Trophoblast cell (in vitro differentiated cells and primary cell): ENCODE measurements around the gene MUC5B.

Source experiments
- DNase-seq, 2 donors: peaks; one replicate each; pipeline ENCODE4 v3.0.0-alpha.2; 2016
- H2AFZ ChIP-seq: 2 replicates; pipeline ENCODE4 v1.6.1; 2013; ENCODE audit warnings: low read length, moderate library complexity, mild to moderate bottlenecking; ENCODE audit not compliant: insufficient read depth, poor library complexity
- H2AK5ac ChIP-seq: 2 replicates; pipeline ENCODE4 v1.6.1; 2013; ENCODE audit warnings: mild to moderate bottlenecking, low read length
- H2BK120ac ChIP-seq: 2 replicates; pipeline ENCODE4 v1.6.1; 2013; ENCODE audit warnings: low read length, mild to moderate bottlenecking, moderate library complexity; ENCODE audit not compliant: insufficient read depth, poor library complexity
- H2BK12ac ChIP-seq: 2 replicates; pipeline ENCODE4 v1.6.1; 2013; ENCODE audit warnings: mild to moderate bottlenecking, low read length, moderate library complexity
- H2BK5ac ChIP-seq: 2 replicates; pipeline ENCODE4 v1.6.1; 2013; ENCODE audit warnings: low read length, low read depth, moderate library complexity, mild to moderate bottlenecking; ENCODE audit not compliant: poor library complexity
- H3K14ac ChIP-seq: 2 replicates; pipeline ENCODE4 v1.6.1; 2013; ENCODE audit warnings: mild to moderate bottlenecking, low read length
- H3K18ac ChIP-seq: 2 replicates; pipeline ENCODE4 v1.6.1; 2013; ENCODE audit warnings: mild to moderate bottlenecking, low read length
- H3K23ac ChIP-seq: 2 replicates; pipeline ENCODE4 v1.6.1; 2013; ENCODE audit warnings: low read length
- H3K27ac ChIP-seq: 2 replicates; pipeline ENCODE4 v1.5.1; 2013; ENCODE audit warnings: low read depth, mild to moderate bottlenecking, inconsistent platforms, low read length, moderate library complexity
- H3K27me3 ChIP-seq: 2 replicates; pipeline ENCODE4 v1.6.1; 2013; ENCODE audit warnings: inconsistent platforms, mild to moderate bottlenecking, low read length, moderate library complexity; ENCODE audit not compliant: insufficient read depth
- H3K36me3 ChIP-seq, 2 experiments: 1 replicate in 1 of 2; 2 replicates in 1 of 2; pipeline ENCODE4 v1.6.1; 2013; ENCODE audit warnings: low read length in 2 of 2, mild to moderate bottlenecking in 2 of 2, moderate library complexity in 1 of 2; ENCODE audit not compliant: insufficient read depth in 2 of 2, control insufficient read depth in 1 of 2
- H3K4ac ChIP-seq: 2 replicates; pipeline ENCODE4 v1.6.1; 2013; ENCODE audit warnings: low read depth, mild to moderate bottlenecking, low read length, moderate library complexity
- H3K4me1 ChIP-seq, 2 experiments: 1 replicate in 1 of 2; 2 replicates in 1 of 2; pipeline ENCODE4 v1.6.1; 2013; ENCODE audit warnings: low read length in 2 of 2, mild to moderate bottlenecking in 2 of 2, moderate library complexity in 1 of 2; ENCODE audit not compliant: insufficient read depth in 2 of 2, control insufficient read depth in 1 of 2
- H3K4me2 ChIP-seq: 2 replicates; pipeline ENCODE4 v1.6.1; 2013; ENCODE audit warnings: inconsistent platforms, mild to moderate bottlenecking, low read length, moderate library complexity
- H3K4me3 ChIP-seq: 2 replicates; pipeline ENCODE4 v1.5.1; 2013; ENCODE audit warnings: mild to moderate bottlenecking, low read depth, low read length, inconsistent platforms
- H3K79me1 ChIP-seq: one replicate; pipeline ENCODE4 v1.6.1; 2013; ENCODE audit warnings: low read length
- H3K79me2 ChIP-seq: 2 replicates; pipeline ENCODE4 v1.6.1; 2013; ENCODE audit warnings: low read length, mild to moderate bottlenecking; ENCODE audit not compliant: control insufficient read depth, insufficient read depth, poor library complexity
- H3K9ac ChIP-seq: 2 replicates; pipeline ENCODE4 v1.6.1; 2013; ENCODE audit warnings: mild to moderate bottlenecking, low read length
- H3K9me3 ChIP-seq: 2 replicates; pipeline ENCODE4 v1.6.1; 2013; ENCODE audit warnings: low read depth, mild to moderate bottlenecking, control low read depth, inconsistent platforms, low read length; ENCODE audit not compliant: insufficient read depth
- H4K12ac ChIP-seq: 2 replicates; pipeline ENCODE4 v1.6.1; 2013; ENCODE audit warnings: low read depth, mild to moderate bottlenecking, low read length, moderate library complexity
- H4K8ac ChIP-seq: 2 replicates; pipeline ENCODE4 v1.6.1; 2013; ENCODE audit warnings: low read depth, mild to moderate bottlenecking, low read length, moderate library complexity
- H4K91ac ChIP-seq: one replicate; pipeline ENCODE4 v1.6.1; 2013; ENCODE audit warnings: low read depth, mild to moderate bottlenecking, low read length, moderate library complexity
- WGBS: extraction: QIAGEN DNeasy Blood & Tissue Kit; methylation state at CpG from one replicate; pipeline ENCODE4 v1.1.7; 2013; ENCODE audit warnings: missing lambda C conversion rate; ENCODE audit not compliant: insufficient read length, insufficient coverage; ENCODE audit errors: extremely low coverage; 5-methylcytosine and 5-hydroxymethylcytosine counted together

The MUC5B gene

GRCh38 chr11:1299621-1300020, 76.8 kb downstream of the MUC5B start:
- Histone ChIP-seq H3K23ac (no peak overlapping the region), H2AFZ (no peak overlapping the region), H3K36me3 (peaks cover 30 to 39% of the 10 kb centered on the region in 2 experiments), H2BK12ac (no peak overlapping the region), H3K4ac (no peak overlapping the region), H3K4me2 (no peak overlapping the region), H3K4me3 (no peak overlapping the region), H3K27me3 (no peaks in the 10 kb centered on the region), H3K79me2 (peaks cover 7% of the 10 kb centered on the region), H4K8ac (no peak overlapping the region), H2AK5ac (no peak overlapping the region), H4K12ac (no peak overlapping the region), H3K79me1 (no peaks in the 10 kb centered on the region), H3K4me1 (peaks cover 6 to 10% of the 10 kb centered on the region in 2 experiments), H3K14ac (no peak overlapping the region), H2BK120ac (no peak overlapping the region), H3K9ac (no peak overlapping the region), H3K27ac (no peak overlapping the region), H3K18ac (no peak overlapping the region), H4K91ac (no peak overlapping the region), H2BK5ac (no peak overlapping the region), H3K9me3 (peaks cover 6% of the 10 kb centered on the region)
- DNase-seq = peak in 1 of 2 donors; percentile 5
- no CpG with 5 or more reads among the region's 23 CpGs for WGBS

- H3K79me2 ChIP-seq = peaks cover 7% of the 10 kb centered on the region
- no peak overlapping the region for H2AFZ ChIP-seq
- no peak overlapping the region for H3K18ac ChIP-seq
- no peak for DNase-seq
- no peaks in the 10 kb centered on the region for H3K27me3 ChIP-seq
- no peak overlapping the region for H3K4me2 ChIP-seq
- no CpG with 5 or more reads among the region's 7 CpGs for WGBS
- no peaks in the 10 kb centered on the region for H3K79me1 ChIP-seq
- no peak overlapping the region for H3K27ac ChIP-seq
- H2BK5ac ChIP-seq = no peak overlapping the region
- peaks cover 6% of the 10 kb centered on the region for H3K9me3 ChIP-seq
- no peak overlapping the region for H4K8ac ChIP-seq
- H4K12ac ChIP-seq = no peak overlapping the region
- H3K4me3 ChIP-seq = no peak overlapping the region
- H3K9ac ChIP-seq = no peak overlapping the region
- no peak overlapping the region for H2BK120ac ChIP-seq
- H3K36me3 ChIP-seq = peaks cover 29 to 38% of the 10 kb centered on the region in 2 experiments
- no peak overlapping the region for H3K4ac ChIP-seq
- H3K14ac ChIP-seq = no peak overlapping the region
- H4K91ac ChIP-seq = no peak overlapping the region
- peaks cover 6 to 10% of the 10 kb centered on the region in 2 experiments for H3K4me1 ChIP-seq
- H2AK5ac ChIP-seq = no peak overlapping the region
- no peak overlapping the region for H2BK12ac ChIP-seq
- H3K23ac ChIP-seq = no peak overlapping the region
These were observed 77.3 kb downstream of the MUC5B start for GRCh38 chr11:1300121-1300520.

DNA sequence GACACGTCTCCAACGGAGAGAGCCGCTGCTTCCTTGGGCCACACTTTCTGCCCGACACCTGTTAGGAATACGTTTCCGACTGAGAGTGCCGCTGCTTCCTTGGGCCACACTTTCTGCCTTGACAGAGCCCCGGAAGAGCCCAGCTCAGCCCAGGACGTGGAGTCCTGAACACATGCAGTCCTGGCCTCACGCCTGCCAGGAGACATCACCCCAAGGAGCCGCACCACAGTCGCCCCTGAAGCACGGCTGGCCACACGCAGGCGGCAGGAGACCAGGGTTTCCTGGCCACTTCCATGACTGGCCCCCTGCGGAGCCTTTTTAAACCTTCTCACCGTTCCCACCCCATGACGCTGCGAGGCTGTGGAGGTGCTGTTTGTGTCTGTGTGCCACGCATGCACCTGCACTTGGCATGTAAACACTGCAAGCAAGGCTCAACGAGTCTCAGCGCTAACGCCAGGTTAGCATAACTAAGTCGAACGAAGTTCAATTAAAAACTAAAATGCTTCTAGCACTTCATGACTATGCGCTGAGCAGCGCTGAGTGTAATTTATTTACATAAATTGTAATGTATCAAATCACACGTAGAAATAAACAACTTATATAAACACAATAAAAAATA, 77.8 kb downstream of the MUC5B start:
- Histone ChIP-seq H3K4me3 (no peak overlapping the region), H3K23ac (no peak overlapping the region), H4K12ac (no peak overlapping the region), H2AFZ (no peak overlapping the region), H3K9me3 (peaks cover 6% of the 10 kb centered on the region), H2AK5ac (no peak overlapping the region), H3K4ac (no peak overlapping the region), H4K8ac (no peak overlapping the region), H2BK5ac (no peak overlapping the region), H3K4me2 (no peak overlapping the region), H3K27ac (no peak overlapping the region), H2BK12ac (no peak overlapping the region), H3K79me2 (peaks cover 7% of the 10 kb centered on the region), H3K18ac (no peak overlapping the region), H4K91ac (no peak overlapping the region), H3K4me1 (peaks cover 6 to 10% of the 10 kb centered on the region in 2 experiments), H3K14ac (no peak overlapping the region), H2BK120ac (no peak overlapping the region), H3K27me3 (no peaks in the 10 kb centered on the region), H3K9ac (no peak overlapping the region), H3K36me3 (peaks cover 27 to 38% of the 10 kb centered on the region in 2 experiments), H3K79me1 (no peaks in the 10 kb centered on the region)
- no CpG with 5 or more reads among the region's 28 CpGs for WGBS
- DNase-seq = no peak

- Histone ChIP-seq H3K4ac (peak overlapping the region; percentile 9), H3K4me3 (no peak overlapping the region), H4K8ac (no peak overlapping the region), H3K27ac (no peak overlapping the region), H2AFZ (no peak overlapping the region), H3K4me2 (no peak overlapping the region), H3K27me3 (no peaks in the 10 kb centered on the region), H2AK5ac (no peak overlapping the region), H3K4me1 (peaks cover 6 to 10% of the 10 kb centered on the region in 2 experiments), H3K79me2 (peaks cover 7% of the 10 kb centered on the region), H3K9me3 (peaks cover 6% of the 10 kb centered on the region), H2BK120ac (no peak overlapping the region), H3K23ac (no peak overlapping the region), H3K9ac (no peak overlapping the region), H3K14ac (no peak overlapping the region), H3K79me1 (no peaks in the 10 kb centered on the region), H3K18ac (no peak overlapping the region), H4K12ac (no peak overlapping the region), H2BK5ac (no peak overlapping the region), H2BK12ac (no peak overlapping the region), H4K91ac (no peak overlapping the region), H3K36me3 (peaks cover 23 to 32% of the 10 kb centered on the region in 2 experiments)
- DNase-seq = no peak
- no CpG with 5 or more reads among the region's 22 CpGs for WGBS
These were observed 78.5 kb downstream of the MUC5B start for GRCh38 chr11:1301220-1302000.
